Measurements from ENCODE around the gene INCA1. TPM values are rescaled to one million over a fixed set of nuclear protein-coding genes. Genes with fewer than 3 reads are reported as not detected.

Gene INCA1
- polyA plus RNA-seq, 5 donors = 7.1 to 10.9 (median 9.5) TPM

- DNase-seq = peak; percentile 46 to 65
Observed at GRCh38 chr17:4949321-4950074, 47.8 kb downstream of the INCA1 start.

- peak; percentile 90 to 93 for DNase-seq
Observed at GRCh38 chr17:4948931-4949320, 48.4 kb downstream of the INCA1 start.

GRCh38 chr17:4948166-4948930 is 49.0 kb downstream of the INCA1 start, which contains the start of gene PFN1:
TSS of gene PFN1 (minus strand) at chr17:4948530. CDS start at chr17:4948394, 136 bp downstream.
- DNase-seq = peak; percentile 94

- peak; percentile 60 to 62 for DNase-seq
Observed at GRCh38 chr17:4947411-4948165, 49.7 kb downstream of the INCA1 start.

GRCh38 chr17:4947010-4947410 is 50.3 kb downstream of the INCA1 start:
- DNase-seq = no peak

- DNase-seq = no peak
Observed at GRCh38 chr17:4946312-4946976, 50.9 kb downstream of the INCA1 start.

- DNase-seq = no peak
Observed at GRCh38 chr17:4945944-4946280, 51.4 kb downstream of the INCA1 start.

GRCh38 chr17:4945176-4945943 is 52.0 kb downstream of the INCA1 start:
- DNase-seq = no peak

- no peak for DNase-seq
Observed at GRCh38 chr17:4944554-4945175, 52.7 kb downstream of the INCA1 start.

GRCh38 chr17:4944163-4944553 is 53.2 kb downstream of the INCA1 start:
- no peak for DNase-seq

- DNase-seq = no peak
Observed at GRCh38 chr17:4942760-4943508, 54.4 kb downstream of the INCA1 start.

GRCh38 chr17:4941319-4941610 is 56.1 kb downstream of the INCA1 start:
- DNase-seq = no peak

- no peak for DNase-seq
Observed at GRCh38 chr17:4940555-4941318, 56.6 kb downstream of the INCA1 start.

GRCh38 chr17:4939796-4940554 is 57.3 kb downstream of the INCA1 start, which contains the start of the genes RNF167 and SLC25A11:
TSS of gene RNF167 (plus strand) at chr17:4940268. CDS start at chr17:4940910, 642 bp downstream.
TSS of gene SLC25A11 (minus strand) at chr17:4940046. CDS start at chr17:4939910, 136 bp downstream.
- peak; percentile 99 for DNase-seq

GRCh38 chr17:4939546-4939795 is 57.9 kb downstream of the INCA1 start:
- DNase-seq = no peak

GRCh38 chr17:4938688-4939545 is 58.4 kb downstream of the INCA1 start:
- no peak for DNase-seq
